Ishikawa (cell line): ENCODE results near the gene IRF6.

Source experiments
- CREB1 ChIP-seq: IDR thresholded peaks from 2 replicates; pipeline ENCODE4 v1.6.1; 2012; ENCODE audit warnings: low read depth
- EP300 ChIP-seq: IDR thresholded peaks from 2 replicates; pipeline ENCODE4 v1.6.1; 2012; ENCODE audit warnings: borderline replicate concordance
- FOXM1 ChIP-seq: IDR thresholded peaks from 2 replicates; pipeline ENCODE4 v1.6.1; 2012; ENCODE audit warnings: low read depth, borderline replicate concordance
- RAD21 ChIP-seq: IDR thresholded peaks from 2 replicates; pipeline ENCODE4 v1.6.1; 2012; ENCODE audit warnings: low read depth
- TAF1 ChIP-seq: IDR thresholded peaks from 2 replicates; pipeline ENCODE4 v1.6.1; 2012; ENCODE audit warnings: low read depth, mild to moderate bottlenecking
- TF ChIP-seq, protein P1 (sequence below): IDR thresholded peaks from 2 replicates; pipeline ENCODE4 v1.6.1; 2012

DNA sequence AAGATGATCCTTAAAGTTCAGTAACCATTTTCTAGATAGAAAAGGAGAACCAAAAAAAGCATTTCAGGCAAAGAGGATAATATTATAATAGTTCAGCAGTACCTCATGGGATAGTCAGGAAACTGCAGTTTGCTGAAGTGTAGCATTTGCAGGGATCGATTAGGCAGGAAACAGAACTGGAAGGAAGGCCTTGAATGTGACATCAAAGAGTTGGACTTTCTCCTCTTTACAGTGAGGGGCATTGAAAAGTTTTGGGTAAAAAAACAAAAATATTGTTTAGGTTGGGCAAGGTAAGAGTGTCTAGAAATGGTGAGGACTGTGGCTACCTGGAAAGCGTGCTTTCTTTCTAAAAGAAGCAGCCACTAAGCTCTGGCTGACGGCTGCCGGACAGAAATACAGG, 8.0 kb upstream of the IRF6 start:
- no peak for TF ChIP-seq EP300
- TF ChIP-seq FOXM1: no peak
- TF ChIP-seq CREB1: no peak
- TF ChIP-seq RAD21: no peak
- TF ChIP-seq, protein P1, sequence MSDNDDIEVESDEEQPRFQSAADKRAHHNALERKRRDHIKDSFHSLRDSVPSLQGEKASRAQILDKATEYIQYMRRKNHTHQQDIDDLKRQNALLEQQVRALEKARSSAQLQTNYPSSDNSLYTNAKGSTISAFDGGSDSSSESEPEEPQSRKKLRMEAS: no peak
- TF ChIP-seq TAF1: no peak
